GM12892 (cell line): ENCODE measurements around the gene GABRD.

Source experiments
- POLR2A ChIP-seq: IDR thresholded peaks from 2 replicates; pipeline ENCODE4 v1.6.1; 2011; ENCODE audit warnings: low read depth, low read length, control low read depth
- POLR2AphosphoS5 ChIP-seq: IDR thresholded peaks from 2 replicates; pipeline ENCODE4 v1.6.1; 2011; ENCODE audit warnings: low read depth, low read length, control low read depth
- TAF1 ChIP-seq: IDR thresholded peaks from 2 replicates; pipeline ENCODE4 v1.6.1; 2011; ENCODE audit warnings: low read depth, mild to moderate bottlenecking, control low read depth, low read length, borderline replicate concordance

DNA sequence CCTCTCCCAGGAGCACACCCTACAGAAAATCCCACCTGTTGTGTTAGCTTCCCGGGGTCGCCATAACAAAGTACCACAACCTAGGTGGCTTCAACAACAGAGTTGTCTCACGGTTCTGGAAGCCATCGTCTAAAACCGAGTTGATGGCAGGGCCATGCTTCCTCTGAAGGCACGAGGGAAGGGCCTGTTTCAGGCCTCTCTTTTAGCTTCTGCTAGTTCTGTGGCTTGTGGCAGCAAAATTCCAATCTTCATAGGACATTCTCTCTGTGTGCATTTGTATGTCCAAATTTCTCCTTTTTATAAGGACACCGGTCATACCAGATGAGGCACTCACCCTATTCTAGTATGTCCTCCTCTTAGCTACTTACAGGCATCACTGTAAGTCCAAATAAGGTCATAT, 18.7 kb upstream of the GABRD start:
- TF ChIP-seq POLR2A = no peak
- TF ChIP-seq POLR2AphosphoS5 = no peak
- TF ChIP-seq TAF1 = no peak
